ENCODE data around the gene RNF223. TPM values are rescaled to one million over a fixed set of nuclear protein-coding genes. Genes with fewer than 3 reads are reported as not detected.
A peak's percentile ranks its signal among the peaks of the same experiment; 100 is the strongest.

Gene RNF223
- total RNA-seq, 1 experiment from 2014 or later: 147 TPM

- no peaks in the 10 kb centered on the region for H3K9me2 ChIP-seq (replicated peaks; ENCODE audit: low read length)
- POLR2A ChIA-PET (ENCODE audit: unreplicated experiment): interaction anchor here (0.6 to 1.1 kb wide), 3 partner anchors 8 to 41 kb away, joined by 3 to 7 read pairs (median 4); partner anchors contain the start of gene ISG15
- peak overlapping the region; percentile 84 for H3K4me3 ChIP-seq (ENCODE audit: low read length)
- H3K79me2 ChIP-seq (ENCODE audit: low read length): peaks cover 63% of the 10 kb centered on the region
- no peaks in the 10 kb centered on the region for H3F3A ChIP-seq (ENCODE audit: low read length, unreplicated experiment)
- H3K9ac ChIP-seq (ENCODE audit: low read length): peak overlapping the region; percentile 93
- H3K4me2 ChIP-seq (ENCODE audit: low read length): peak overlapping the region; percentile 99
- peaks cover 30% of the 10 kb centered on the region for H4K20me1 ChIP-seq (ENCODE audit: low read length)
- H2AFZ ChIP-seq (ENCODE audit: low read length): no peak overlapping the region
- no peaks in the 10 kb centered on the region for H3K9me3 ChIP-seq (ENCODE audit: low read length)
- H3K36me3 ChIP-seq (ENCODE audit: low read depth, low read length): peaks cover 29% of the 10 kb centered on the region
- no peaks in the 10 kb centered on the region for H3K27me3 ChIP-seq (ENCODE audit: low read length)
- CTCF ChIA-PET: no interaction called here
- peaks cover 48% of the 10 kb centered on the region for H3K4me1 ChIP-seq (ENCODE audit: insufficient read depth, low read length)
- intact Hi-C loops (cut with micrococcal nuclease): no loop called here
- ATAC-seq (peak; percentile 27), DNase-seq (peak; percentile 91)
- TF ChIP-seq CTCF (conservative IDR thresholded peaks at IDR 0.05; ENCODE audit: low read depth, low read length) (no peak), EZH2 (IDR thresholded peaks at IDR 0.05; ENCODE audit: low read length, unreplicated experiment) (no peak), EZH2phosphoT487 (IDR thresholded peaks at IDR 0.05; ENCODE audit: borderline replicate concordance, low read length) (no peak)
- BruUV-seq (replicated peaks): TSS peak; percentile 45
- H3K27ac ChIP-seq (ENCODE audit: low read length): peak overlapping the region; percentile 96
These were observed 52.8 kb downstream of the RNF223 start for GRCh38 chr1:1021010-1021919.

Other genes starting within 250 kb of the RNF223 start
- gene SAMD11, start 150.4 kb downstream of the RNF223 start, total RNA-seq (2014; rRNA removed): 2.7 and 5.8 TPM in 2 replicates
- 262 and 340 TPM in 2 replicates for gene NOC2L, start 115.0 kb downstream of the RNF223 start, total RNA-seq (2014; rRNA removed)
- gene KLHL17, start 113.7 kb downstream of the RNF223 start, total RNA-seq (2014; rRNA removed): 29.8 and 32.1 TPM in 2 replicates
- gene PLEKHN1, start 107.8 kb downstream of the RNF223 start, total RNA-seq (2014; rRNA removed): 14.0 and 18.3 TPM in 2 replicates
- 0.47 and 1.1 TPM in 2 replicates for gene PERM1, start 92.2 kb downstream of the RNF223 start, total RNA-seq (2014; rRNA removed)
- 233 and 379 TPM in 2 replicates for gene HES4, start 74.2 kb downstream of the RNF223 start, total RNA-seq (2014; rRNA removed)
- 749 and 758 TPM in 2 replicates for gene ISG15, start 60.8 kb downstream of the RNF223 start, total RNA-seq (2014; rRNA removed)
- 273 and 377 TPM in 2 replicates for gene AGRN, start 54.2 kb downstream of the RNF223 start, total RNA-seq (2014; rRNA removed)
- gene C1orf159, start 41.8 kb upstream of the RNF223 start, total RNA-seq (2014; rRNA removed): 61.7 and 78.0 TPM in 2 replicates
- gene TTLL10, start 99.6 kb upstream of the RNF223 start, total RNA-seq (2014; rRNA removed): 0.36 and 0.46 TPM in 2 replicates
- 87.2 and 120 TPM in 2 replicates for gene TNFRSF18, start 132.3 kb upstream of the RNF223 start, total RNA-seq (2014; rRNA removed)
- 0.11 and 0.17 TPM in 2 replicates for gene TNFRSF4, start 139.8 kb upstream of the RNF223 start, total RNA-seq (2014; rRNA removed)
- gene SDF4, start 157.7 kb upstream of the RNF223 start, total RNA-seq (2014; rRNA removed): 254 and 317 TPM in 2 replicates
- gene B3GALT6, start 157.9 kb upstream of the RNF223 start, total RNA-seq (2014; rRNA removed): 74.0 and 92.2 TPM in 2 replicates
- gene C1QTNF12, start 172.4 kb upstream of the RNF223 start, total RNA-seq (2014; rRNA removed): 2.8 and 3.9 TPM in 2 replicates
- gene UBE2J2, start 199.5 kb upstream of the RNF223 start, total RNA-seq (2014; rRNA removed): 182 and 200 TPM in 2 replicates
- gene SCNN1D, start 206.1 kb upstream of the RNF223 start, total RNA-seq (2014; rRNA removed): 4.2 and 5.3 TPM in 2 replicates
- gene ACAP3, start 233.6 kb upstream of the RNF223 start, total RNA-seq (2014; rRNA removed): 116 and 178 TPM in 2 replicates
- gene PUSL1, start 234.3 kb upstream of the RNF223 start, total RNA-seq (2014; rRNA removed): 132 and 142 TPM in 2 replicates